GM23338 (cell line): ENCODE data around the gene PRELP. TPM values are rescaled to one million over a fixed set of nuclear protein-coding genes. Genes with fewer than 3 reads are reported as not detected.

Experiments used
- ATAC-seq: fragments of 200-7000 bp; cut with Tn5 transposase; 3 replicates; pipeline ENCODE4 v1.9.1; 2020
- DNase-seq: peaks from one replicate; pipeline ENCODE4 v3.0.0-alpha.2; 2015; ENCODE audit warnings: low spot score
- H2AFZ ChIP-seq: fragments of 200-600 bp; sonication (generic); 2 replicates; pipeline ENCODE4 v1.8.0; 2016; ENCODE audit warnings: antibody characterized with exemption, mild to moderate bottlenecking, moderate library complexity
- H3F3A ChIP-seq: fragments of 200-600 bp; sonication (generic); replicated peaks from 2 replicates; pipeline ENCODE4 v1.8.0; 2017; ENCODE audit warnings: antibody characterized with exemption, mixed run types, low read depth
- H3K27ac ChIP-seq: fragments of 200-600 bp; sonication (generic); 2 replicates; pipeline ENCODE4 v1.6.1; 2016; ENCODE audit warnings: low read depth
- H3K27me3 ChIP-seq: fragments of 200-600 bp; sonication (generic); 2 replicates; pipeline ENCODE4 v1.8.0; 2016; ENCODE audit warnings: mild to moderate bottlenecking, mixed run types, moderate library complexity; ENCODE audit not compliant: insufficient read depth
- H3K36me3 ChIP-seq: fragments of 200-600 bp; sonication (generic); 2 replicates; pipeline ENCODE4 v1.8.0; 2016; ENCODE audit warnings: mild to moderate bottlenecking; ENCODE audit not compliant: insufficient read depth
- H3K4me1 ChIP-seq: fragments of 200-600 bp; sonication (generic); 2 replicates; pipeline ENCODE4 v1.8.0; 2016; ENCODE audit warnings: mild to moderate bottlenecking, moderate library complexity; ENCODE audit not compliant: insufficient read depth
- H3K4me2 ChIP-seq: fragments of 200-600 bp; sonication (generic); 2 replicates; pipeline ENCODE4 v1.7.1; 2017; ENCODE audit warnings: mixed run types
- H3K4me3 ChIP-seq: fragments of 200-600 bp; sonication (generic); 2 replicates; pipeline ENCODE4 v1.6.1; 2016; ENCODE audit warnings: mixed run types
- H3K79me2 ChIP-seq: fragments of 200-600 bp; sonication (generic); replicated peaks from 2 replicates; pipeline ENCODE4 v1.8.0; 2017; ENCODE audit warnings: mild to moderate bottlenecking; ENCODE audit not compliant: insufficient read depth
- H3K9me2 ChIP-seq: fragments of 200-600 bp; sonication (generic); 2 replicates; pipeline ENCODE4 v1.8.0; 2017; ENCODE audit not compliant: insufficient read depth
- H4K20me1 ChIP-seq: fragments of 200-600 bp; sonication (generic); replicated peaks from 2 replicates; pipeline ENCODE4 v1.8.0; 2017; ENCODE audit warnings: mild to moderate bottlenecking; ENCODE audit not compliant: insufficient read depth
- H3K27ac Mint-ChIP-seq: 2 replicates; pipeline ENCODE4 v1.8.0; 2020; ENCODE audit warnings: inconsistent platforms, mild to moderate bottlenecking, moderate library complexity, mixed read lengths
- H3K27me3 Mint-ChIP-seq: 3 replicates; pipeline ENCODE4 v1.8.0; 2022; ENCODE audit warnings: low read depth, mild to moderate bottlenecking, moderate library complexity, mixed read lengths, inconsistent platforms; ENCODE audit not compliant: insufficient read depth, poor library complexity
- H3K36me3 Mint-ChIP-seq: 3 replicates; pipeline ENCODE4 v1.8.0; 2021; ENCODE audit warnings: low read depth, mild to moderate bottlenecking, inconsistent platforms, moderate library complexity, mixed read lengths
- H3K4me1 Mint-ChIP-seq: 3 replicates; pipeline ENCODE4 v1.8.0; 2020; ENCODE audit warnings: mild to moderate bottlenecking, inconsistent platforms, mixed read lengths
- H3K4me3 Mint-ChIP-seq: 3 replicates; pipeline ENCODE4 v1.8.0; 2021; ENCODE audit warnings: moderate library complexity, mild to moderate bottlenecking, inconsistent platforms, mixed read lengths
- H3K9me3 Mint-ChIP-seq: 3 replicates; pipeline ENCODE4 v1.8.0; 2020; ENCODE audit warnings: moderate library complexity, mild to moderate bottlenecking, inconsistent platforms, mixed read lengths
- CREB1 ChIP-seq: fragments of 250-450 bp; sonication (Bioruptor Pico); IDR thresholded peaks from 2 replicates; pipeline ENCODE4 v1.5.0; 2020; ENCODE audit warnings: low read depth, mild to moderate bottlenecking, moderate library complexity
- EZH2 ChIP-seq: fragments of 200-600 bp; sonication (generic); IDR thresholded peaks from one replicate; pipeline ENCODE4 v1.8.0; 2017; ENCODE audit warnings: antibody characterized with exemption, mild to moderate bottlenecking, low read depth; ENCODE audit not compliant: unreplicated experiment
- EZH2phosphoT487 ChIP-seq: fragments of 200-600 bp; sonication (generic); IDR thresholded peaks from one replicate; pipeline ENCODE4 v1.8.1; 2018; ENCODE audit warnings: antibody characterized with exemption; ENCODE audit not compliant: unreplicated experiment
- JUNB ChIP-seq: IDR thresholded peaks from one replicate; pipeline ENCODE4 v1.6.1; 2016; ENCODE audit warnings: antibody characterized with exemption; ENCODE audit not compliant: unreplicated experiment
- NANOG ChIP-seq: IDR thresholded peaks from 2 replicates; pipeline ENCODE4 v1.6.1; 2016; ENCODE audit warnings: antibody characterized with exemption, borderline replicate concordance
- POLR2AphosphoS5 ChIP-seq: IDR thresholded peaks from 2 replicates; pipeline ENCODE4 v1.6.1; 2016; ENCODE audit warnings: antibody characterized with exemption, low read depth
- STAT1 ChIP-seq: IDR thresholded peaks from one replicate; pipeline ENCODE4 v1.6.1; 2016; ENCODE audit warnings: antibody characterized with exemption; ENCODE audit not compliant: unreplicated experiment
- ZNF114 ChIP-seq: fragments of 250-450 bp; sonication (Bioruptor Pico); IDR thresholded peaks from 2 replicates; pipeline ENCODE4 v1.5.0; 2020; ENCODE audit warnings: mild to moderate bottlenecking, moderate library complexity
- ZNF331 ChIP-seq: fragments of 250-450 bp; sonication (Bioruptor Pico); IDR thresholded peaks from 2 replicates; pipeline ENCODE4 v1.5.0; 2020; ENCODE audit warnings: low read depth, mild to moderate bottlenecking, moderate library complexity
- polyA plus RNA-seq: library from polyadenylated mRNA; unstranded; fragments of >200 nt; fragmentation: Nextera tagmentation; extraction: Ambion mirVana; gene quantifications from 2 replicates; pipeline ENCODE4 v1.2.1, GENCODE V29; 2016
- total RNA-seq: library from RNA; depleted of rRNA; stranded (reverse); fragments of >200 nt; shearing (Covaris generic); gene quantifications from 2 replicates; pipeline ENCODE4 v1.2.3, GENCODE V29; 2014
- TF ChIP-seq, protein P1 (sequence below), 2 experiments: fragments of 200-600 bp in 1 of 2; sonication (generic) in 1 of 2; conservative IDR thresholded peaks; 2 replicates each; pipeline versions ENCODE4 v1.5.1 to v1.6.1; 2016 to 2017; ENCODE audit warnings: antibody characterized with exemption in 2 of 2, low read depth in 2 of 2, mild to moderate bottlenecking in 2 of 2, moderate library complexity in 1 of 2
- TF ChIP-seq, protein P2 (sequence below): IDR thresholded peaks from 2 replicates; pipeline ENCODE4 v1.6.1; 2016; ENCODE audit warnings: antibody characterized with exemption
- TF ChIP-seq, protein P3 (sequence below): IDR thresholded peaks from one replicate; pipeline ENCODE4 v1.6.1; 2018; ENCODE audit warnings: antibody characterized with exemption; ENCODE audit not compliant: unreplicated experiment
- TF ChIP-seq, protein P4 (sequence below): fragments of 250-450 bp; sonication (Bioruptor Pico); IDR thresholded peaks from 2 replicates; pipeline ENCODE4 v1.5.0; 2020; ENCODE audit warnings: mild to moderate bottlenecking, moderate library complexity

The PRELP gene
- total and polyA plus RNA-seq, 2 experiments from 2014 or later: 0.03 TPM

DNA sequence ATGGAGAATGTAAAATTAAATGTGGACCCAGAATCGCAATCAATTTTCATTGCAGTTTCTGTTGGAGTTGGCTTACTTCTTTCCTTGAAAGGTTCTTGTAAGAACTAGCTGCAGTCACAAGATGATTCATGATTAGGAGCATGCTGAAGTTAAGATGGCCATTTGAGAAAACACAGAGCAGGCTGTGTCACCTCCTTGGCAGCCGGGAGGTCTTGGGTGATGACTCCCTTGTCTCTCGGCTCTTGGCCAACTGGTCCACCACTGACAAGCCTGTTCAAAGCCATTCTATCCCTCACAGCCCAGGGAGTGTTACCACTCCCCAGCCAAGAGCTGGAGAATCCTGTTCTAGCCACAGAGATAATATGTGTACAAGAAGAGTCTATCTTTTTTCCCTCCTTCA lies 58.9 kb downstream of the PRELP start:
- Histone ChIP-seq H3K27ac (no peak overlapping the region), H3F3A (no peaks in the 10 kb centered on the region), H3K36me3 (no peaks in the 10 kb centered on the region; the same call in 1 of the 2 replicates), H3K27me3 (no peaks in the 10 kb centered on the region), H3K4me3 (no peak overlapping the region), H2AFZ (no peak overlapping the region), H3K4me1 (no peaks in the 10 kb centered on the region), H3K9me2 (no peaks in the 10 kb centered on the region; the same call in 1 of the 2 replicates), H3K4me2 (no peak overlapping the region), H3K79me2 (no peaks in the 10 kb centered on the region), H4K20me1 (no peaks in the 10 kb centered on the region)
- Mint-ChIP-seq H3K4me3 (no peak overlapping the region), H3K9me3 (no peaks in the 10 kb centered on the region), H3K27ac (no peak overlapping the region), H3K4me1 (peaks cover 5% of the 10 kb centered on the region), H3K36me3 (no peaks in the 10 kb centered on the region), H3K27me3 (no peaks in the 10 kb centered on the region)
- TF ChIP-seq NANOG: no peak
- TF ChIP-seq STAT1: no peak
- TF ChIP-seq JUNB: no peak
- no peak for TF ChIP-seq CREB1 (CRISPR knock-in tag)
- TF ChIP-seq, protein P1, sequence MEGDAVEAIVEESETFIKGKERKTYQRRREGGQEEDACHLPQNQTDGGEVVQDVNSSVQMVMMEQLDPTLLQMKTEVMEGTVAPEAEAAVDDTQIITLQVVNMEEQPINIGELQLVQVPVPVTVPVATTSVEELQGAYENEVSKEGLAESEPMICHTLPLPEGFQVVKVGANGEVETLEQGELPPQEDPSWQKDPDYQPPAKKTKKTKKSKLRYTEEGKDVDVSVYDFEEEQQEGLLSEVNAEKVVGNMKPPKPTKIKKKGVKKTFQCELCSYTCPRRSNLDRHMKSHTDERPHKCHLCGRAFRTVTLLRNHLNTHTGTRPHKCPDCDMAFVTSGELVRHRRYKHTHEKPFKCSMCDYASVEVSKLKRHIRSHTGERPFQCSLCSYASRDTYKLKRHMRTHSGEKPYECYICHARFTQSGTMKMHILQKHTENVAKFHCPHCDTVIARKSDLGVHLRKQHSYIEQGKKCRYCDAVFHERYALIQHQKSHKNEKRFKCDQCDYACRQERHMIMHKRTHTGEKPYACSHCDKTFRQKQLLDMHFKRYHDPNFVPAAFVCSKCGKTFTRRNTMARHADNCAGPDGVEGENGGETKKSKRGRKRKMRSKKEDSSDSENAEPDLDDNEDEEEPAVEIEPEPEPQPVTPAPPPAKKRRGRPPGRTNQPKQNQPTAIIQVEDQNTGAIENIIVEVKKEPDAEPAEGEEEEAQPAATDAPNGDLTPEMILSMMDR (conservative IDR thresholded peaks at IDR 0.05; ENCODE audit: low read depth in 2 of 2): no peak
- TF ChIP-seq POLR2AphosphoS5: no peak
- TF ChIP-seq, protein P2, sequence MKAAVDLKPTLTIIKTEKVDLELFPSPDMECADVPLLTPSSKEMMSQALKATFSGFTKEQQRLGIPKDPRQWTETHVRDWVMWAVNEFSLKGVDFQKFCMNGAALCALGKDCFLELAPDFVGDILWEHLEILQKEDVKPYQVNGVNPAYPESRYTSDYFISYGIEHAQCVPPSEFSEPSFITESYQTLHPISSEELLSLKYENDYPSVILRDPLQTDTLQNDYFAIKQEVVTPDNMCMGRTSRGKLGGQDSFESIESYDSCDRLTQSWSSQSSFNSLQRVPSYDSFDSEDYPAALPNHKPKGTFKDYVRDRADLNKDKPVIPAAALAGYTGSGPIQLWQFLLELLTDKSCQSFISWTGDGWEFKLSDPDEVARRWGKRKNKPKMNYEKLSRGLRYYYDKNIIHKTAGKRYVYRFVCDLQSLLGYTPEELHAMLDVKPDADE: no peak
- TF ChIP-seq EZH2phosphoT487: no peak
- TF ChIP-seq EZH2: no peak
- TF ChIP-seq, protein P3, sequence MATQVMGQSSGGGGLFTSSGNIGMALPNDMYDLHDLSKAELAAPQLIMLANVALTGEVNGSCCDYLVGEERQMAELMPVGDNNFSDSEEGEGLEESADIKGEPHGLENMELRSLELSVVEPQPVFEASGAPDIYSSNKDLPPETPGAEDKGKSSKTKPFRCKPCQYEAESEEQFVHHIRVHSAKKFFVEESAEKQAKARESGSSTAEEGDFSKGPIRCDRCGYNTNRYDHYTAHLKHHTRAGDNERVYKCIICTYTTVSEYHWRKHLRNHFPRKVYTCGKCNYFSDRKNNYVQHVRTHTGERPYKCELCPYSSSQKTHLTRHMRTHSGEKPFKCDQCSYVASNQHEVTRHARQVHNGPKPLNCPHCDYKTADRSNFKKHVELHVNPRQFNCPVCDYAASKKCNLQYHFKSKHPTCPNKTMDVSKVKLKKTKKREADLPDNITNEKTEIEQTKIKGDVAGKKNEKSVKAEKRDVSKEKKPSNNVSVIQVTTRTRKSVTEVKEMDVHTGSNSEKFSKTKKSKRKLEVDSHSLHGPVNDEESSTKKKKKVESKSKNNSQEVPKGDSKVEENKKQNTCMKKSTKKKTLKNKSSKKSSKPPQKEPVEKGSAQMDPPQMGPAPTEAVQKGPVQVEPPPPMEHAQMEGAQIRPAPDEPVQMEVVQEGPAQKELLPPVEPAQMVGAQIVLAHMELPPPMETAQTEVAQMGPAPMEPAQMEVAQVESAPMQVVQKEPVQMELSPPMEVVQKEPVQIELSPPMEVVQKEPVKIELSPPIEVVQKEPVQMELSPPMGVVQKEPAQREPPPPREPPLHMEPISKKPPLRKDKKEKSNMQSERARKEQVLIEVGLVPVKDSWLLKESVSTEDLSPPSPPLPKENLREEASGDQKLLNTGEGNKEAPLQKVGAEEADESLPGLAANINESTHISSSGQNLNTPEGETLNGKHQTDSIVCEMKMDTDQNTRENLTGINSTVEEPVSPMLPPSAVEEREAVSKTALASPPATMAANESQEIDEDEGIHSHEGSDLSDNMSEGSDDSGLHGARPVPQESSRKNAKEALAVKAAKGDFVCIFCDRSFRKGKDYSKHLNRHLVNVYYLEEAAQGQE: no peak
- TF ChIP-seq, protein P4, sequence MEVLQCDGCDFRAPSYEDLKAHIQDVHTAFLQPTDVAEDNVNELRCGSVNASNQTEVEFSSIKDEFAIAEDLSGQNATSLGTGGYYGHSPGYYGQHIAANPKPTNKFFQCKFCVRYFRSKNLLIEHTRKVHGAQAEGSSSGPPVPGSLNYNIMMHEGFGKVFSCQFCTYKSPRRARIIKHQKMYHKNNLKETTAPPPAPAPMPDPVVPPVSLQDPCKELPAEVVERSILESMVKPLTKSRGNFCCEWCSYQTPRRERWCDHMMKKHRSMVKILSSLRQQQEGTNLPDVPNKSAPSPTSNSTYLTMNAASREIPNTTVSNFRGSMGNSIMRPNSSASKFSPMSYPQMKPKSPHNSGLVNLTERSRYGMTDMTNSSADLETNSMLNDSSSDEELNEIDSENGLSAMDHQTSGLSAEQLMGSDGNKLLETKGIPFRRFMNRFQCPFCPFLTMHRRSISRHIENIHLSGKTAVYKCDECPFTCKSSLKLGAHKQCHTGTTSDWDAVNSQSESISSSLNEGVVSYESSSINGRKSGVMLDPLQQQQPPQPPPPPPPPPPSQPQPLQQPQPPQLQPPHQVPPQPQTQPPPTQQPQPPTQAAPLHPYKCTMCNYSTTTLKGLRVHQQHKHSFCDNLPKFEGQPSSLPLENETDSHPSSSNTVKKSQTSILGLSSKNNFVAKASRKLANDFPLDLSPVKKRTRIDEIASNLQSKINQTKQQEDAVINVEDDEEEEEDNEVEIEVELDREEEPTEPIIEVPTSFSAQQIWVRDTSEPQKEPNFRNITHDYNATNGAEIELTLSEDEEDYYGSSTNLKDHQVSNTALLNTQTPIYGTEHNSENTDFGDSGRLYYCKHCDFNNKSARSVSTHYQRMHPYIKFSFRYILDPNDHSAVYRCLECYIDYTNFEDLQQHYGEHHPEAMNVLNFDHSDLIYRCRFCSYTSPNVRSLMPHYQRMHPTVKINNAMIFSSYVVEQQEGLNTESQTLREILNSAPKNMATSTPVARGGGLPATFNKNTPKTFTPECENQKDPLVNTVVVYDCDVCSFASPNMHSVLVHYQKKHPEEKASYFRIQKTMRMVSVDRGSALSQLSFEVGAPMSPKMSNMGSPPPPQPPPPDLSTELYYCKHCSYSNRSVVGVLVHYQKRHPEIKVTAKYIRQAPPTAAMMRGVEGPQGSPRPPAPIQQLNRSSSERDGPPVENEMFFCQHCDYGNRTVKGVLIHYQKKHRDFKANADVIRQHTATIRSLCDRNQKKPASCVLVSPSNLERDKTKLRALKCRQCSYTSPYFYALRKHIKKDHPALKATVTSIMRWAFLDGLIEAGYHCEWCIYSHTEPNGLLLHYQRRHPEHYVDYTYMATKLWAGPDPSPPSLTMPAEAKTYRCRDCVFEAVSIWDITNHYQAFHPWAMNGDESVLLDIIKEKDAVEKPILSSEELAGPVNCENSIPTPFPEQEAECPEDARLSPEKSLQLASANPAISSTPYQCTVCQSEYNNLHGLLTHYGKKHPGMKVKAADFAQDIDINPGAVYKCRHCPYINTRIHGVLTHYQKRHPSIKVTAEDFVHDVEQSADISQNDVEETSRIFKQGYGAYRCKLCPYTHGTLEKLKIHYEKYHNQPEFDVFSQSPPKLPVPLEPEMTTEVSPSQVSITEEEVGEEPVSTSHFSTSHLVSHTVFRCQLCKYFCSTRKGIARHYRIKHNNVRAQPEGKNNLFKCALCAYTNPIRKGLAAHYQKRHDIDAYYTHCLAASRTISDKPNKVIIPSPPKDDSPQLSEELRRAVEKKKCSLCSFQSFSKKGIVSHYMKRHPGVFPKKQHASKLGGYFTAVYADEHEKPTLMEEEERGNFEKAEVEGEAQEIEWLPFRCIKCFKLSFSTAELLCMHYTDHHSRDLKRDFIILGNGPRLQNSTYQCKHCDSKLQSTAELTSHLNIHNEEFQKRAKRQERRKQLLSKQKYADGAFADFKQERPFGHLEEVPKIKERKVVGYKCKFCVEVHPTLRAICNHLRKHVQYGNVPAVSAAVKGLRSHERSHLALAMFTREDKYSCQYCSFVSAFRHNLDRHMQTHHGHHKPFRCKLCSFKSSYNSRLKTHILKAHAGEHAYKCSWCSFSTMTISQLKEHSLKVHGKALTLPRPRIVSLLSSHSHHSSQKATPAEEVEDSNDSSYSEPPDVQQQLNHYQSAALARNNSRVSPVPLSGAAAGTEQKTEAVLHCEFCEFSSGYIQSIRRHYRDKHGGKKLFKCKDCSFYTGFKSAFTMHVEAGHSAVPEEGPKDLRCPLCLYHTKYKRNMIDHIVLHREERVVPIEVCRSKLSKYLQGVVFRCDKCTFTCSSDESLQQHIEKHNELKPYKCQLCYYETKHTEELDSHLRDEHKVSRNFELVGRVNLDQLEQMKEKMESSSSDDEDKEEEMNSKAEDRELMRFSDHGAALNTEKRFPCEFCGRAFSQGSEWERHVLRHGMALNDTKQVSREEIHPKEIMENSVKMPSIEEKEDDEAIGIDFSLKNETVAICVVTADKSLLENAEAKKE: no peak
- no peak for TF ChIP-seq ZNF331
- TF ChIP-seq ZNF114 (CRISPR knock-in tag): no peak
- ATAC-seq: no peak
- no peak for DNase-seq
